ENCODE measurements around the gene GUCY1B1.

The GUCY1B1 gene

GRCh38 chr4:155742310-155743015 lies 16.4 kb upstream of the GUCY1B1 start:
- Histone ChIP-seq H4K20me1 (ENCODE audit: control insufficient read depth, insufficient read depth, low read depth, low read length) (no peaks in the 10 kb centered on the region), H3K27ac (ENCODE audit: low read depth, low read length) (no peak overlapping the region), H3K9me2 (replicated peaks; ENCODE audit: control insufficient read depth, low read length) (no peaks in the 10 kb centered on the region), H3K9me3 (ENCODE audit: control insufficient read depth, insufficient read depth, low read length) (no peaks in the 10 kb centered on the region), H3K4me2 (ENCODE audit: low read length) (no peak overlapping the region), H3F3A (ENCODE audit: control insufficient read depth, insufficient read depth) (no peaks in the 10 kb centered on the region), H3K27me3 (ENCODE audit: control insufficient read depth, low read length) (no peaks in the 10 kb centered on the region), H3K4me1 (ENCODE audit: control insufficient read depth, low read length) (no peaks in the 10 kb centered on the region), H3K79me2 (ENCODE audit: control insufficient read depth, low read length) (no peaks in the 10 kb centered on the region), H3K36me3 (ENCODE audit: control insufficient read depth, low read length) (no peaks in the 10 kb centered on the region), H3K4me3 (ENCODE audit: low read length) (no peak overlapping the region)
- TF ChIP-seq CTCF (IDR thresholded peaks at IDR 0.05; ENCODE audit: low read depth, low read length, poor library complexity, severe bottlenecking) (no peak), EZH2phosphoT487 (IDR thresholded peaks at IDR 0.05; ENCODE audit: borderline replicate concordance, low read length) (no peak)

GRCh38 chr4:155745984-155746383 lies 12.8 kb upstream of the GUCY1B1 start:
- no peaks in the 10 kb centered on the region for H3K27me3 ChIP-seq (ENCODE audit: control insufficient read depth, low read length)
- no peaks in the 10 kb centered on the region for H3K9me2 ChIP-seq (replicated peaks; ENCODE audit: control insufficient read depth, low read length)
- H4K20me1 ChIP-seq (ENCODE audit: control insufficient read depth, insufficient read depth, low read depth, low read length) = no peaks in the 10 kb centered on the region
- no peaks in the 10 kb centered on the region for H3K36me3 ChIP-seq (ENCODE audit: control insufficient read depth, low read length)
- no peaks in the 10 kb centered on the region for H3K79me2 ChIP-seq (ENCODE audit: control insufficient read depth, low read length)
- H3K4me3 ChIP-seq (ENCODE audit: low read length) = no peak overlapping the region
- no peak overlapping the region for H3K4me2 ChIP-seq (ENCODE audit: low read length)
- H3K27ac ChIP-seq (ENCODE audit: low read depth, low read length) = no peak overlapping the region
- TF ChIP-seq CTCF (IDR thresholded peaks at IDR 0.05; ENCODE audit: low read depth, low read length, poor library complexity, severe bottlenecking) (no peak), EZH2phosphoT487 (IDR thresholded peaks at IDR 0.05; ENCODE audit: borderline replicate concordance, low read length) (no peak)
- no peaks in the 10 kb centered on the region for H3F3A ChIP-seq (ENCODE audit: control insufficient read depth, insufficient read depth)
- no peaks in the 10 kb centered on the region for H3K4me1 ChIP-seq (ENCODE audit: control insufficient read depth, low read length)
- no peaks in the 10 kb centered on the region for H3K9me3 ChIP-seq (ENCODE audit: control insufficient read depth, insufficient read depth, low read length)

- H3K9me2 ChIP-seq (replicated peaks; ENCODE audit: control insufficient read depth, low read length) = no peaks in the 10 kb centered on the region
- no peak overlapping the region for H3K4me2 ChIP-seq (ENCODE audit: low read length)
These were observed 10.8 kb upstream of the GUCY1B1 start for GRCh38 chr4:155748039-155748438.

More at GRCh38 chr4:155748039-155748438, 10.8 kb upstream of the GUCY1B1 start:
- Histone ChIP-seq H3K27me3 (ENCODE audit: control insufficient read depth, low read length) (no peaks in the 10 kb centered on the region), H3K9me3 (ENCODE audit: control insufficient read depth, insufficient read depth, low read length) (no peaks in the 10 kb centered on the region), H3F3A (ENCODE audit: control insufficient read depth, insufficient read depth) (no peaks in the 10 kb centered on the region), H3K79me2 (ENCODE audit: control insufficient read depth, low read length) (no peaks in the 10 kb centered on the region), H3K27ac (ENCODE audit: low read depth, low read length) (no peak overlapping the region), H3K4me1 (ENCODE audit: control insufficient read depth, low read length) (no peaks in the 10 kb centered on the region), H4K20me1 (ENCODE audit: control insufficient read depth, insufficient read depth, low read depth, low read length) (no peaks in the 10 kb centered on the region), H3K4me3 (ENCODE audit: low read length) (no peak overlapping the region), H3K36me3 (ENCODE audit: control insufficient read depth, low read length) (no peaks in the 10 kb centered on the region)
- TF ChIP-seq CTCF (IDR thresholded peaks at IDR 0.05; ENCODE audit: low read depth, low read length, poor library complexity, severe bottlenecking) (no peak), EZH2phosphoT487 (IDR thresholded peaks at IDR 0.05; ENCODE audit: borderline replicate concordance, low read length) (no peak)

Measured in DOHH2 (cell line).